ENCODE measurements around the gene STK32B.

GRCh38 chr4:5383191-5383980 lies 332.1 kb downstream of the STK32B start:
- TF ChIP-seq, protein P1, sequence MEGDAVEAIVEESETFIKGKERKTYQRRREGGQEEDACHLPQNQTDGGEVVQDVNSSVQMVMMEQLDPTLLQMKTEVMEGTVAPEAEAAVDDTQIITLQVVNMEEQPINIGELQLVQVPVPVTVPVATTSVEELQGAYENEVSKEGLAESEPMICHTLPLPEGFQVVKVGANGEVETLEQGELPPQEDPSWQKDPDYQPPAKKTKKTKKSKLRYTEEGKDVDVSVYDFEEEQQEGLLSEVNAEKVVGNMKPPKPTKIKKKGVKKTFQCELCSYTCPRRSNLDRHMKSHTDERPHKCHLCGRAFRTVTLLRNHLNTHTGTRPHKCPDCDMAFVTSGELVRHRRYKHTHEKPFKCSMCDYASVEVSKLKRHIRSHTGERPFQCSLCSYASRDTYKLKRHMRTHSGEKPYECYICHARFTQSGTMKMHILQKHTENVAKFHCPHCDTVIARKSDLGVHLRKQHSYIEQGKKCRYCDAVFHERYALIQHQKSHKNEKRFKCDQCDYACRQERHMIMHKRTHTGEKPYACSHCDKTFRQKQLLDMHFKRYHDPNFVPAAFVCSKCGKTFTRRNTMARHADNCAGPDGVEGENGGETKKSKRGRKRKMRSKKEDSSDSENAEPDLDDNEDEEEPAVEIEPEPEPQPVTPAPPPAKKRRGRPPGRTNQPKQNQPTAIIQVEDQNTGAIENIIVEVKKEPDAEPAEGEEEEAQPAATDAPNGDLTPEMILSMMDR (IDR thresholded peaks at IDR 0.05) = no peak
- no peak for TF ChIP-seq POLR2A (IDR thresholded peaks at IDR 0.05)

Data from heart left ventricle (tissue), 13 donors.